GM21528 (cell line): ENCODE measurements around the gene SLC22A7.
"Not testable (repeated sequence)": the region's sequence is repeated elsewhere in the genome, so short reads cannot be mapped to it uniquely, and the experiment has no call there.

Experiments used
- ATAC-seq: cut with Tn5 transposase; IDR thresholded peaks from one replicate; pipeline ENCODE4 v1.9.1; 2021; ENCODE audit warnings: mild to moderate bottlenecking, moderate library complexity; ENCODE audit not compliant: unreplicated experiment, low FRiP score

SLC22A7 gene

GRCh38 chr6:43298565-43299337 lies 691 bp downstream of the SLC22A7 start:
- ATAC-seq = no peak

- ATAC-seq = no peak
Measured at GRCh38 chr6:43299338-43300293, 1.6 kb downstream of the SLC22A7 start.

- ATAC-seq = no peak
Measured at GRCh38 chr6:43301081-43301870, 3.2 kb downstream of the SLC22A7 start.

GRCh38 chr6:43302126-43302525 lies 4.1 kb downstream of the SLC22A7 start:
- ATAC-seq = no peak

- ATAC-seq = not testable (repeated sequence)
Measured at GRCh38 chr6:43303006-43303405, 4.9 kb downstream of the SLC22A7 start.

GRCh38 chr6:43303751-43304331 lies 5.8 kb downstream of the SLC22A7 start:
- no peak for ATAC-seq

GRCh38 chr6:43304361-43304760 lies 6.3 kb downstream of the SLC22A7 start:
- ATAC-seq = no peak

- no peak for ATAC-seq
Measured at GRCh38 chr6:43304882-43305281, 6.8 kb downstream of the SLC22A7 start.

GRCh38 chr6:43306086-43306485 lies 8.0 kb downstream of the SLC22A7 start:
- no peak for ATAC-seq

- no peak for ATAC-seq
Measured at GRCh38 chr6:43307451-43308100, 9.5 kb downstream of the SLC22A7 start.

- ATAC-seq = peak; percentile 49
Measured at GRCh38 chr6:43308101-43308989, 10.3 kb downstream of the SLC22A7 start, which contains the start of gene CRIP3. CRIP3 (minus strand) TSS chr6:43308826; CDS start chr6:43308792, 34 bp downstream.

- ATAC-seq = no peak
Measured at GRCh38 chr6:43308990-43309477, 11.0 kb downstream of the SLC22A7 start.

GRCh38 chr6:43310134-43310533 lies 12.1 kb downstream of the SLC22A7 start:
- ATAC-seq = no peak

- ATAC-seq = no peak
Measured at GRCh38 chr6:43310624-43311023, 12.6 kb downstream of the SLC22A7 start.

- ATAC-seq = no peak
Measured at GRCh38 chr6:43311666-43312065, 13.6 kb downstream of the SLC22A7 start.

- no peak for ATAC-seq
Measured at GRCh38 chr6:43313813-43314212, 15.8 kb downstream of the SLC22A7 start.

- ATAC-seq = no peak
Measured at GRCh38 chr6:43318011-43318410, 20.0 kb downstream of the SLC22A7 start.

GRCh38 chr6:43325876-43326275 lies 27.8 kb downstream of the SLC22A7 start:
- no peak for ATAC-seq

- no peak for ATAC-seq
Measured at GRCh38 chr6:43328528-43328927, 30.5 kb downstream of the SLC22A7 start.
